WI38 (cell line): Measurements from ENCODE around the gene SHISA6.
"Not testable (repeated sequence)": the region's sequence is repeated elsewhere in the genome, so short reads cannot be mapped to it uniquely, and the experiment has no call there.

Source experiments
- H3K4me3 ChIP-seq: 2 replicates; pipeline ENCODE4 v1.5.1; 2011; ENCODE audit warnings: low read depth, mild to moderate bottlenecking, control low read depth, low read length
- TF ChIP-seq, protein P1 (sequence below): IDR thresholded peaks from 2 replicates; pipeline ENCODE4 v1.5.1; 2012; ENCODE audit warnings: low read depth, mild to moderate bottlenecking, control low read depth, low read length

SHISA6 gene

DNA sequence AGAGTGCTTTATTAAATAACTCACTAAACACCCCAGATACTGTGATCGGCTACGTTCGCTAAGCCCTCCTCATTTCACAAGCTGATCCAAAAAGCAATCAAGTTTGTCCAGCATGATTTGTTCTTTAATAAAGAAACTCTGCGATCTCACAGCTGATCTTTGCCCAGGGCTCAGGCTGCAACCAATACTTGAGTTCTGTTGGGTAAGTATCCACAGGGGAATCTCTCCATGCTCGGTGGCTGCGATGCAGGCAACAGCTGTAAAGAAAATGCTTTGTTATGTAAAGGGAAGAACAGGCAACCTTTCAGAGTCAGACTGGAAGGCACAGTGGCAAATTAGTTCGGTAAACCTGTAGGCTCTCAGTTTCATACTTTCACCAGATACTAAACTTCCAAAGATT, 67.5 kb downstream of the SHISA6 start:
- no peak overlapping the region for H3K4me3 ChIP-seq
- TF ChIP-seq, protein P1, sequence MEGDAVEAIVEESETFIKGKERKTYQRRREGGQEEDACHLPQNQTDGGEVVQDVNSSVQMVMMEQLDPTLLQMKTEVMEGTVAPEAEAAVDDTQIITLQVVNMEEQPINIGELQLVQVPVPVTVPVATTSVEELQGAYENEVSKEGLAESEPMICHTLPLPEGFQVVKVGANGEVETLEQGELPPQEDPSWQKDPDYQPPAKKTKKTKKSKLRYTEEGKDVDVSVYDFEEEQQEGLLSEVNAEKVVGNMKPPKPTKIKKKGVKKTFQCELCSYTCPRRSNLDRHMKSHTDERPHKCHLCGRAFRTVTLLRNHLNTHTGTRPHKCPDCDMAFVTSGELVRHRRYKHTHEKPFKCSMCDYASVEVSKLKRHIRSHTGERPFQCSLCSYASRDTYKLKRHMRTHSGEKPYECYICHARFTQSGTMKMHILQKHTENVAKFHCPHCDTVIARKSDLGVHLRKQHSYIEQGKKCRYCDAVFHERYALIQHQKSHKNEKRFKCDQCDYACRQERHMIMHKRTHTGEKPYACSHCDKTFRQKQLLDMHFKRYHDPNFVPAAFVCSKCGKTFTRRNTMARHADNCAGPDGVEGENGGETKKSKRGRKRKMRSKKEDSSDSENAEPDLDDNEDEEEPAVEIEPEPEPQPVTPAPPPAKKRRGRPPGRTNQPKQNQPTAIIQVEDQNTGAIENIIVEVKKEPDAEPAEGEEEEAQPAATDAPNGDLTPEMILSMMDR, result no peak

DNA sequence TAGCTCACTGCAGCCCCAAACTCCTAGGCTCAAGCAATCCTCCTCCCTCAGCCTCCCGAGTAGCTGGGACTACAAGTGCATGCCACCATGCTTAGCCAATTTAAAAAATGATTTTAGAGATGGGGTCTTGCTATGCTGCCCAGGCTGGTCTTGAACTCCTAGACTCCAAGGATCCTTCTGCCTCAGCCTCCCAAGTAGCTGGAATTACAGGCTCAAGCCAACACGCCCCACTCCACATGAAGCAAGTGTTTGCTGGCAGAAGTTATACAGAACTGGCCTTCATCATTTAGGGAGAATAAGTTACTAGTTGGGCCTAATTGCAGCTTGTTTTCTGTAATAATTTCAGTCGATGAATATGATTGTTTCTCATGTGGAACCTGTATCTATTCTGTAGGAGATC, 68.0 kb downstream of the SHISA6 start:
- H3K4me3 ChIP-seq, result no peak overlapping the region
- TF ChIP-seq, protein P1, result no peak

DNA sequence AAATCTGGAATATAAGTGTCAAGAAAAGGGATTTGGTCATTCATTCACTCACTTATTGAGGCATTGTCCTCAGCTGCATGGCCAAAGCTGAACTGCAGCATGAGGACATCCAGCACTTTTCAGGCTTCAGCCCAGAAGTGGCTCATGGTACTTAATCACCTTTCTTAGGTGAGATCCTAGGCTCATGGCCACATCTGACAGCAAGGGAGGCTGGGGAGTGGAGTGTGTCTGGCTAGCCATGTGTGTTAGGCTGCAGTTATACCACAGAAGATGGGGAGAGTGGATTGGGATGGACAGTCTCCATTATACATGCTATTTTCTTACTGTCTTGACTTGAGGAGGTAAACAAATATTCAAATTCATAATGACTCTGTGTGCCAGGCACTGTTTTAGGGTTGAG, 68.8 kb downstream of the SHISA6 start:
- TF ChIP-seq, protein P1, result no peak
- no peak overlapping the region for H3K4me3 ChIP-seq

DNA sequence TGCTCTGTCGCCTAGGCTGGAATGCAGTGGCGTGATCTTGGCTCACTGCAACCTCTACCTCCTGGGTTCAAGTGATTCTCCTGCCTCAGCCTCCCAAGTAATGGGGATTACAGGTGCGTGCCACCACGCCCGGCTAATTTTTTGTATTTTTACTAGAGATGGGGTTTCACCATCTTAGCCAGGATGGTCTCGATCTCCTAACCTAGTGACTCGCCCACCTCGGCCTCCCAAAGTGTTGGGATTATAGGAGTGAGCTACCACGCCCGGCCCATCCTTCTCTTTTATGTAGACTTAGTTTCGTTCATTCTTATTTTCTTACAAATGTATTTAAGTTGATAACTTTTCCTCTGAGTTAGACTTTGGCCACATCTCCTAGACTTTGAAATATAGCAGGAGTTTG, 75.4 kb downstream of the SHISA6 start:
- H3K4me3 ChIP-seq, result not testable (repeated sequence)

DNA sequence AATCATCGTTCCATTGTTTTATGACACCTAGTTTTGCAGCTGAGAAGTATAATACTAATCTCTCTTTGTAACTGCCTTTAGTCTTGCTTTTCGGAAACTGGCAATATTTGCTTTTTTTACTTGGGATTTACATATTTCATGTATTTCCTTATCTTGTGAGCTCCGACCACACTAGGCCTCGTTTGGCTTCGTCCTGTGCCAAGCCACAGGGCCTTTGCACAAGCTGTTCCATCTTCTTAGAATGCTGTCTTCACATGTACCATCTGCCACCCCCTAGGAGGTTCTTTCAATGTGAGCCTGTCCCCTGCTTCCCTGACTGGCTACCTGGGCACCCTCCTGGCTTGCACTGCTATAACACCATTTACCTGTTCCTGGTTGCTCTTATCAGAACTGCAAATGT, 77.2 kb downstream of the SHISA6 start:
- TF ChIP-seq, protein P1, result no peak
- H3K4me3 ChIP-seq, result no peak overlapping the region

DNA sequence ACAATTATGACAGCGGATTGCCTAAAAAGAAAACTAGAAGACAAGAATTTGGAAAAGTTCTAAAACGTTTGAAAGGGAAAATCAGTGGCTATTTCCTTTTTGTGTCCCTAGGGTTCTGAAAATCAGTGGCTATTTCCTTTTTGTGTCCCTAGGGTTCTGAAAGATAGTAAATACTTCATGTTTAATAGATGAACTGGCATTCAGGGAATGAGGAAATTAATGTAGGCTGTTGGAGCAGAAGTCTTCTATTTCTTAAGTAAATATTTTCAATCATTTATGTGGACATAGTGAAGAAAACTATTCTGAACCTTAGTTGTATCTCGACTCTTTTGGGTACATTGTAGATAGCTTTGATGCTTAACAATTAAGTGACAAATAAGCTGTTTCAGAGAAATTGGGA, 78.9 kb downstream of the SHISA6 start:
- H3K4me3 ChIP-seq, result no peak overlapping the region
- TF ChIP-seq, protein P1, result no peak

DNA sequence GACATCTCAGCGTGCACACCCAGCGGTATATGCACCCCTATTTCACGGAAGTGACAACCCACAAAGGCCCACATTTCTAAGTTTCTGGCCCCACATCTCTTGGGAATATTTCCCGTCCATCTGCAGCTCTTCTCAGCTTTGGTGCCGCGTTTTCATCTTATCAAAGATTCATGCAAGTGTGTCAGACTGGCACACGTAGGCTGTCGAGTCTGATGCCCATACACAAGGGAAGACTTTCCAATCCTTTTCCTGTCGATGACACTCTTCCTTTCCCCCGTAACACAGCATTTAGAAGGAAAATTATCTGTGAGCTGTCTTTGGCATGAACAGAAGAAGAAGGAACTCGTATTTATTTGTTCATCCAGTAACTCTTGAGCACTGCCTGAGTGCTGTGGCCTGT, 83.0 kb downstream of the SHISA6 start:
- H3K4me3 ChIP-seq, result no peak overlapping the region
- TF ChIP-seq, protein P1, result no peak

DNA sequence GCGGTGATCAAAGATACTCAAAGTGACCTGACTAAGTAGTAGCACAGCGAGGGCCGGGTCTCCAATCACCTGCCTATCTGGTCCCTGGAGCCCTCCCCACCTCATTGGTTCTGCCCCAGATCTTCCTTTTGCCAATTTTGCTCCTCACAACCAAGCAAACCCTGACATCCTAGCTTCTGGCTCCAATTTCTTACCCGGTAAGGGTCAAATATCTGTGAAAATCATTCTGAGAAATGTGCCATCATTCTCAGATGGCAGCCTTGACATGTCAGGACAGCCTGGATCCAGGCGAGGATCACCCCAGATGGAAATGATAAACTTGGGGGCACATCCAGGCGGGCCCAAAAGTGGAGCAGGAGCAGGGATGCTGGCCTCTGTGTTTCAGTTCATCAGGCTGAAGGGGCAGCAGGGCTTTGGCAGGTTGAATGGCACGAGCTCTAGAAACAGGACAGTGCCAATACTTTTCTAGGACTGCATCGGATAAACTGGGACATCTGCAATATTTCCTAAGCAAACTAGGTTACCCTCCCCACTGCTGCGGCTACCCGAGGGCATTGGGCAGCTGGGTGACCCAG, 83.9 kb downstream of the SHISA6 start:
- TF ChIP-seq, protein P1, result no peak
- no peak overlapping the region for H3K4me3 ChIP-seq
